ENCODE measurements around the gene ZSCAN5A.
"Not testable (repeated sequence)": the region's sequence is repeated elsewhere in the genome, so short reads cannot be mapped to it uniquely, and the experiment has no call there.

Gene ZSCAN5A, protein sequence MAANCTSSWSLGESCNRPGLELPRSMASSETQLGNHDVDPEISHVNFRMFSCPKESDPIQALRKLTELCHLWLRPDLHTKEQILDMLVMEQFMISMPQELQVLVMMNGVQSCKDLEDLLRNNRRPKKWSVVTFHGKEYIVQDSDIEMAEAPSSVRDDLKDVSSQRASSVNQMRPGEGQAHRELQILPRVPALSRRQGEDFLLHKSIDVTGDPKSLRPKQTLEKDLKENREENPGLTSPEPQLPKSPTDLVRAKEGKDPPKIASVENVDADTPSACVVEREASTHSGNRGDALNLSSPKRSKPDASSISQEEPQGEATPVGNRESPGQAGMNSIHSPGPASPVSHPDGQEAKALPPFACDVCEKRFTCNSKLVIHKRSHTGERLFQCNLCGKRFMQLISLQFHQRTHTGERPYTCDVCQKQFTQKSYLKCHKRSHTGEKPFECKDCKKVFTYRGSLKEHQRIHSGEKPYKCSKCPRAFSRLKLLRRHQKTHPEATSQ

DNA sequence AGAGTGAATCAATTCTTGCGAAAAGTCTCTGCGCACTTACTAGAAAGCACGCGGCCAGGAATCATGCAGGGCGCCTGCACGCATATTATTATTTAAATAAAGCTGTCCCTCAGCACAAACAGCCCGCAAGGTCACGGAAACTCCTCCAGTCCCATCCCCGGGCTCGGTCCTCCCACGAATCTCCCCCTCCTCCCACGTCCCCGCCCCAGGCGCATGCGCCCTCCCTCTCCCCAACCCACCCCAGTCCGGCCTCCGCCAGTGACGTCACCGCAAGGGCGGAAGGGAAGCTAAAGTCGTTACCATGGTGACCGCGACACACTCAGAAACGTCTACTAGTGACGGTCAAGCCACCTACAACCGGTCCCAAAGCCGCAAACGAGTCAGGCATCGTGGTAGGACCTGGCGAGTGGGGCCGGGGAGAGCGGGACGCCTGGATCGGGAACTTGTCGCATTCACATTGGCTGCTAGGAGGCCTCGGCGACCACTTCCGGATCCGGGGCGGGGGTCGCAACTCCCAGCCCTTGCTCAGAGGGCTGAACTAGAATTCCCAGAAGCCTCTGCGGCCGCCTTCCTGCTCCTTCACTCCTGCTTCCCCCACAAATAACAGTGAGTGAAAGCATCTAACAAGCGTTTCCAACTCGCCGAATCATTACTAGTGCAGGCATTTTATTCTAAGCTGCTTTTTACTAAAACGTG, at the start of gene ZSCAN5A:
Gene ZSCAN5A (minus strand): TSS at position 459 of the 696 bp plus-strand sequence. CDS start 89,793 bp downstream, outside the sequence.
- in situ Hi-C loops (cut with HindIII; ENCODE audit: low sequenced_read_pairs): no loop called here

DNA sequence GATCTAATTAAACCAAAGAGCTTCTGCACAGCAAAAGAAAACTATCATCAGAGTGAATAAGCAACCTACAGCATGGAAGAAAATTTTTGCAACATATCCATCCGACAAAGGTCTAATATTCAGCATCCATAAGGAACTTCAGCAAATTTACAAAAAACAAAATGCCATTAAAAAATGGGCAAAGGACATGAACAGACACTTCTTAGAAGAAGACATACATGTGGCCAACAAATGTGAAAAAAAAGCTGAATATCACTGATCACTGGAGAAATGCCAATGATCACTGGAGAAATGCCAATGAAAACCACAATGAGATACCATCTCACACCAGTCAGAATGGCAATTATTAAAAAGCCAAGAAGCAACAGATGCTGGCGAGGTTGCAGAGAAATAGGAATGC, 46.2 kb upstream of the ZSCAN5A start:
- in situ Hi-C loops (cut with HindIII; ENCODE audit: low sequenced_read_pairs): no loop called here

DNA sequence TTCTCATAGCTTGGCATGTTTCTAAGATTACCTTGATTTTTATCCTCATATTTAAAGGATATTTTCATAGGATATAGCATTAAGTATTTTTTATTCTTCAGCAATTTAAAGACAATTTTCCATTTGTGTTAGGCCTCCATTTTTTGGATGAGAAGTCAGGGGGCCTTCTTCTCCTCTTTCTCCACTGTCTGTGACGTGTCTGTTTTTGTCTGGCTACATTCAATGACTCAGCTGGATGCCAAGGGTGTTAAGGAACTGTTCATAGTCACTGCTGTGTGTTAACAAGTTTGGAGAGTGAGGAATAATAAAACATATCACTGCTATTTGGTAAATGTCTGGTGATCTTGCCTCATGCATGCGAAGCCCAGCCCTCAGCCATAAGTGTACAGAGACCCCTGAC, 42.3 kb upstream of the ZSCAN5A start:
- in situ Hi-C loops (cut with HindIII; ENCODE audit: low sequenced_read_pairs): no loop called here

DNA sequence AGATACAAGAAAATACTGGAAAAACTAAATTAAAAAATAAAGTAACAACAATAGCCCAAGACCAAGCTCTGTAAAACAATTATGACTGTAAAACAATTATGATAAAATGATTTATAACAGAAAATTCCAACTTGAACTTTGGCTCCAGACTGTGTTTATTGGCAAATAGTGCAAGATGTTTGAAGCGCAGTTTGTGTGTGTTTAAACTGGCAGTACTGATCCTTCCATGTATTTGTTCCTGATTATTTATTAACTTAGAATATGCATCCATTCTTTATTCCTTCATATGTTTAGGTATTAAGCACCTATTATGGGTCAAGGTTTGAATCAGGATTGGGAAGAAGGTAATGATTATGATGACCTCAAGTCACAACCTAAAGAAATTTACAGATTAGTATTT, 40.9 kb upstream of the ZSCAN5A start:
- in situ Hi-C loops (cut with HindIII; ENCODE audit: low sequenced_read_pairs): no loop called here

DNA sequence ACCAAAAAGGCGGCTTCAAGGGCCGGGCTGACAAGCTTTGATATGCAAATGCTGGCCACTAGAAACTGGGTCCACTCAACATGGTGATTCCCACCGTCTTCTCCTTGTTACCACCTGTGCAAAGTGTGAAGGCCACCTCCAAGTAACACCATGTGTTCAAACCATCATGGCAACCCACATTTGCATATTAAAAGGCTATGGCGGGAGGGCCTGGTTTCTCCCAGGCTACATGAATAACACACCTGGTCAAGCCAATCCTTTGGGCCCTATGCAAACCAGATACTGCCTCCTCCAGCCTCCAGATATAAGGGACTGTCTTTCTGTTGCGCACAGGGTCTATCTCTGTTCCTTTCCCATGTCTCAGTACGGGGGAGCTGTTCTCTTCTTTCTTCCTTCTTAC, 36.6 kb upstream of the ZSCAN5A start:
- in situ Hi-C loops (cut with HindIII; ENCODE audit: low sequenced_read_pairs): no loop called here

DNA sequence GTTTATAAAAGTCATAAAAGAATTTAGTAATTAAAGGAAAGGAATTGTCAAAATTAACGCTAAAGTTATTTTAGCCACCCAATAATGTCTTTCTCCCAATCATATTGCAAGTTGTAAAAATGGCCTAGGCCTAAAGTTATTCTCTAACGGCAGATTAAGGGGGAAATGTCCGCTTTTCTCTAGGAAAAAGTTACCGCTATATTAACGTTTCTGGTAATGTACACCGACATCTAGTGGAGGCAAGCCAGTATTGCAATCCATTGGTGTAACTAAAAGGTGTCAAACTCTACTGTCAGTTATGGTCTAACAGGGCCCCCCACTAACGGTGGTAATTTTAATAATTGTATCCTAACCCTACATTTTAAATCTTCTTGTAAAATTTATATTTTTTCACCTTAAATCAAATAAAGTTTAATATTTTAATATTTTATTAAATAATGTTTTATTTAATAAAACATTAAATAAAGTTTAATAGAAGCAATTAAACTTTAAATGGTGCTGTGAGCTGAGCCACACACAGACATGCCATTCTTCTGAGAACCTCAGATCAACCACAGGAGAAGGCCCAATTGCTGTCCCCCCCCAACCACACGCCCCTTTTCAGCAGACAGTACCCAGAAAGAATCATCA, 35.9 kb upstream of the ZSCAN5A start:
- in situ Hi-C loops (cut with HindIII; ENCODE audit: low sequenced_read_pairs): no loop called here

DNA sequence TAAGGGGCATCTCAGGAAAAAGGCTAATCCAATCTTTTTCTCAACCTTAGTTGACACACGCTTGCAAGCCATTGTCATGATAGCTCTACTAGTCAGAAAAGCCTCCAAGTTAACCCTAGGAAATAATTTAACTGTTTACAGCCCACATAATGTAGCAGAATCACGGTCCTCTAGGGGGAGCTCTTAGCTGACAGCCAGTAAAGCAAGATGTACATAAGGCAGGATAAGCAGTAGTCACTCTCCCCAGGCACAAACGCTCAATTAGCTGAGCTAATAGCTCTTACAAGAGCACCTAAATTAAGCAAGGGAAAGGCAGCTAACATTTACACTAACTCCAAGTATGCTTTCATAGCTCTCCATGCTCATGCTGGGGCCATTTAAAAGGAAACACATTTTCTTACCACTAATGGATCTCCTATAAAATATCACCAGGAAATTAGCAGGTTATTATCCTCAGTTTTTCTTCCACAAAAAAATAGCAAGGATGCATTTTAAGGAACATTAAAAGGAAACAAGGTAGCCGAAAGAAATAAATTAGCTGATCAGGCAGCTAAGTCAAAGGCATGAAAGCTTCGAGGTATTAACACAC, 33.7 kb upstream of the ZSCAN5A start:
- in situ Hi-C loops (cut with HindIII; ENCODE audit: low sequenced_read_pairs): no loop called here

DNA sequence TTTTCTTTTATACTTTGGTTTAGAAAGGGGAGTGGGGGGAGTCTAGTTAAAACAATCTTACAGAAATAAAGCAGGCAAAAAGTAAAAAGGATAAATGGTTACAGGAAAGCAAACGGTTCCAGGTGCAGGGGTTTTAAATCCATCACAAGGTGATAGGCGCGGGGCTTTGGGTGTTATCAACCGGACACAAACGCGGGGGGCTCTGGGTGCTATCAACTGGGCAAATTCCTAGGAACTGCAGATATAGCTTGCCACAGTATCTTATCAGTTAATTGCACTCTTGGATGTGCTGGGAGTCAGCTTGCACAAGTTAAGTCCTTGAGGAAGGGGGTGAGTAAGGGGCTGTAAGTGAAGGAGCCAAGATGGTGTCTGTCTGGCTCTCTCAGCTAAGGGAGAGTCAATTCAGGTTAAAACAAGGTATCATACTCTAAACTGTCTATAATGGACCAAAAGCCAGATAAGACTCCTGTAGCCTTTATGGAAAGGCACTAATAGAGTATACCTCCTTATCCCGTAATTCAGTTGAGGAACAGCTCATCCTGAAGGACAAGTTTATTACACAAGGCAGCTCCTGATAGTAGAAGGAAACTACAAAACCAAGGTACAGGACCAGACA, 32.6 kb upstream of the ZSCAN5A start:
- in situ Hi-C loops (cut with HindIII; ENCODE audit: low sequenced_read_pairs): no loop called here

DNA sequence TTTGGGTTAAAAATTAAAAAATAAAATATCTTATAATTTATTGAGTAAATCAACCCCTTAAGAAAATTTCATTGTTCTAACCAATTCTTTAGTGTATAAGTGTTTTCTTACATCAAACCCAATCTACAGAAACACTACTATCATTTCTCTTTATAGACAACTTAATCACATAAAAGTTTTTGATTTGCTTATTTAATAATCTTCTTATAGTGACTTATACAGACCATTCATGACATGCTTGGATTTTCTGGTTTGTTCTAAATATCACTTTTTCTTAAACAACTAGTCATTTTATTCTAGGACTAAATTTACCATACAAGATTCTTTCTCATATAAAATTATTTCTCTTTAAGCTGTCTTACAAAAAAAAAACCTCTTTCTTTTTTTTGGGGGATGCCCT, 27.3 kb upstream of the ZSCAN5A start:
- in situ Hi-C loops (cut with HindIII; ENCODE audit: low sequenced_read_pairs): no loop called here

DNA sequence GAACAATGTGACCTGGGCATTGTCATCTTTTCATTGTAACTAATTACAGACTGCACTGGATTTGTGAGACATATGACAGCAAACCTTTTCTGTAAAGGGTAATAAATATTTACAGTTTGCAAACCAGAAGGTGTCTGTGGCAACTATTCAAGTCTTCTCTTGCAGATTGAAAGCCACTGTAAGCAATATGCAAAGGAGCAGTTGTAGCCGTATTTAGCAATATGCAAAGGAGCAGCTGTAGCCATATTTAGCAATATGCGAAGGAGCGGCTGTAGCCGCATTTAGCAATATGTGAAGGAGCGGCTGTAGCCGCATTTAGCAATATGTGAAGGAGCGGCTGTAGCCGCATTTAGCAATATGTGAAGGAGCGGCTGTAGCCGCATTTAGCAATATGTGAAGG, 24.4 kb upstream of the ZSCAN5A start:
- in situ Hi-C loops (cut with HindIII; ENCODE audit: low sequenced_read_pairs): not testable (repeated sequence)

DNA sequence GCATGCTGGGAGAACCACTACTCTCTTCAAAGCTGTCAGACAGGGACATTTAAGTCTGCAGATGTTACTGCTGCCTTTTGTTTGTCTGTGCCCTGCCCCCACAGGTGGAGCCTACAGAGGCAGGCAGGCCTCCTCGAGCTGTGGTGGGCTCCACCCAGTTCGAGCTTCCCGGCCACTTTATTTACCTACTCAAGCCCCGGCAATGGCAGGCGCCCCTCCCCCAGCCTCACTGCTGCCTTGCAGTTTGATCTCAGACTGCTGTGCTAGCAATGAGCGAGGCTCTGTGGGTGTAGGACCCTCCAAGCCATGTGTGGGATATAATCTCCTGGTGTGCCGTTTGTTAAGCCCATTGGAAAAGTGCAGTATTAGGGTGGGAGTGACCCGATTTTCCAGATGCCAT, 22.4 kb upstream of the ZSCAN5A start:
- in situ Hi-C loops (cut with HindIII; ENCODE audit: low sequenced_read_pairs): not testable (repeated sequence)

DNA sequence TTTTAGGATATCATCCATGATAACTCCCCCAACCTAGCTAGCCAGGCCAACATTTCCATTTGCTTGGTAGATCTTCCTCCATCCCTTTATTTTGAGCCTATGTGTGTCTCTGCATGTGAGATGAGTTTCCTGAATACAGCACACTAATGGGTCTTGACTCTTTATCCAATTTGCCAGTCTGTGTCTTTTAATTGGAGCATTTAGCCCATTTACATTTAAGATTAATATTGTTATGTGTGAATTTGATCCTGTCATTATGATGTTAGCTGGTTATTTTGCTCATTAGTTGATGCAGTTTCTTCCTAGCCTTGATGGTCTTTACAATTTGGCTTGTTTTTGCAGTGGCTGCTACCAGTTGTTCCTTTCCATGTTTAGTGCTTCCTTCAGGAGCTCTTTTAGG, 20.7 kb upstream of the ZSCAN5A start:
- in situ Hi-C loops (cut with HindIII; ENCODE audit: low sequenced_read_pairs): not testable (repeated sequence)

DNA sequence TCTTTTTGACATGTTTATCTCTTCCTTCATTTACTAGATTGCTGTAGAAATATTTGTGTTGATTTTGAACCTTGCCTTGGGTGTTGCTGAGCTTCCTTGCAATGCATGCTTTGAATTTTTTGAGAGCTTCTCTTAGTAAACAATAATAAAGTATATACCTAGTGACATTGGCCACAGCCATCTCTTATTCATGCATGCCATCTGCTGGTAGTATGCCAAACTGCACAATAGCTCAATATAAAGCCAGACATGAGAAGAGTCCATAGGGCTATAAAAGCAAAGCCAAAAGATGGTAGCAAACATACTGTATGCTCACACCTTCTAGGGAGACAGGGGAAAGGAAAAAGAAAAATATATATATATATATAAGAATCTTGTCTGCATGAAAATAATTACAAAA, 18.9 kb upstream of the ZSCAN5A start:
- in situ Hi-C loops (cut with HindIII; ENCODE audit: low sequenced_read_pairs): no loop called here

DNA sequence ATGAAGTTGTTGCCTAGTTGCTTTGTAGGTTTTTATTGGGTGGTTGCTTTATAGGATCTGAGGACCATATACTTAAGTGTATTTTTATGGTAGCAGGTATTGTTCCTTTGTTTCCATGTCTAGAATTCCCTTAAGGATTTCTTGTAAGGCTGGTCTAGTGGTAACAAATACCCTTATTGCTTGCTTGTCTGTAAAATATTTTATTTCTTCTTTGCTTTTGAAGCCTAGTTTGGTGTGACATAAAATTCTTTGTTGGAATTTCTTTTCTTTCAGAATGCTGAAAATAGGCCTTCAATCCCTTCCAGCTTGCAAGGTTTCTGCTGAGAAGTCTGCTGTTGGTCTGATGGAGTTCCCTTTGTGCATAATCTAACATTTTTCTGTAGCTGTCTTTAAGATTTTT, 18.1 kb upstream of the ZSCAN5A start:
- in situ Hi-C loops (cut with HindIII; ENCODE audit: low sequenced_read_pairs): no loop called here

DNA sequence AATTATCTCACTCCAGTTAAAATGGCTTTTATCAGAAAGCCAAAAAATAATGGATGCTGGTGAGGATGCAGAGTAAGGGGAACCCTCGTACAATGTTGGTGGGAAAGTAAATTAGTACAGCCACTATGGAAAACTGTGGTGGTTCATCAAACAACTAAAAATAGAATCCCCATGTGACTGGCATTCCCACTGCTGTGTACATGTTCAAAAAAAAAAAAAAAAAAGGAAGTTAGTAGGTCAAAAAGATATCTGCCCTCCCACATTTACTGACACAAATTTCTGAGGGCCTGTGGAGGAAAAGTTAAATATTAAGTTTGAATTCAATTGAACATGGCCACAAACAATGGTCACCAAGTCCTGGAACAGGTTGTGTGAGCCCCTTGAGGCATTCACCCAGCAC, 9.8 kb upstream of the ZSCAN5A start:
- in situ Hi-C loops (cut with HindIII; ENCODE audit: low sequenced_read_pairs): no loop called here

DNA sequence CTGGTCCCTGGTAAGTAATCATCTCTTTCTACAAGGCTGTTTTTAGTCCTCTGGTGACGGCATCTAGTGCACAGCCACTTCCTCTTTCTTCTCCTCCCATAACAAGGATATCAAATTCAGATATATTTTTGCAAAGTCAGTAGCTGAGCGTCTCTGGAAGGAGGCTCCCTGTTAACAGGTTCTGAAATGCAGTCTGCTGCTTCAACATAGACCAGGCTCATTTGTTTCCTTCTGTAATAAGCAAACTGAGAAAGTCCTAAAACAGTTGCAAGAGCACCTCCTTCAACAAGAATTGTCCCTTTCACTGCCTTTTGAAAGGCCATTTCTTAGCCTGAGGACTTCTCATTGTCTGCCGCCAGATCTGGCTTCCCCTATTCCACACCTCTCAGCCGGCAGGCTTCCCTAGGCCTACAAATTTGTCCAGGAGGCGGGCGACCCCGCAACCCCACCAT, 7.4 kb upstream of the ZSCAN5A start:
- in situ Hi-C loops (cut with HindIII; ENCODE audit: low sequenced_read_pairs): no loop called here

DNA sequence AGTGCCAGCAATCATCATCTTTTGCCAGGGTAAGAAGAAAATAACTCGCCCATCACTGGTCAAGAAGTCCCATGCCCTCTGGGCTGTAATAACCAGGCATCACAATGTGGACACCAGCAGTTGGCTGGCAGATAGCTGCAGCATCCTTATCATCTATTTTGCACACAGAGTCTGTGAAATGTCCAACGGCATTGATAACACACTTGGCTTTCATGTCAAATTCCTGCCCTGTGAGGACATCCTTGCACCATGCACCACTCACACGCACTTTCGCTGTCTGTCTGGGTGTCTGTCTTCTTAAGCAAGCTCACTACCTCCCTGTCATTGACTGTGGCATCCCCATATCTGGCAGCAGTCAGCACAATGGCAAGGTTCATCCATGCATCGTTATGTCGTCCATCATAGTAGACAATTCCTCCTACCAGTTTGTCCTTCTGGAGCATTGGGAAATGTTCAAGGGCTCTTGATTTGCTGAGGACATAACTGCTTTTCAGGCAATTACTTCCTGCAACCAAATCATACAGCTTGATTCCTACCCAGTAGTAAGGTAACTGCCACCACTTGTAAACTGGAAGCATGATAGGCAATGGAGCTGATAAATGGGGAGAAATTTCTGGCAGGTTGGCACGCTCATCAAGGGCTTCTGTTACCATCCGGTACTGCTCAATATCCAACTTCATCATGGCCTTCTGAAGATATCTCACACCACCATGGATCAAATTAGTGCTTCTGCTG, 6.8 kb upstream of the ZSCAN5A start:
- in situ Hi-C loops (cut with HindIII; ENCODE audit: low sequenced_read_pairs): no loop called here

DNA sequence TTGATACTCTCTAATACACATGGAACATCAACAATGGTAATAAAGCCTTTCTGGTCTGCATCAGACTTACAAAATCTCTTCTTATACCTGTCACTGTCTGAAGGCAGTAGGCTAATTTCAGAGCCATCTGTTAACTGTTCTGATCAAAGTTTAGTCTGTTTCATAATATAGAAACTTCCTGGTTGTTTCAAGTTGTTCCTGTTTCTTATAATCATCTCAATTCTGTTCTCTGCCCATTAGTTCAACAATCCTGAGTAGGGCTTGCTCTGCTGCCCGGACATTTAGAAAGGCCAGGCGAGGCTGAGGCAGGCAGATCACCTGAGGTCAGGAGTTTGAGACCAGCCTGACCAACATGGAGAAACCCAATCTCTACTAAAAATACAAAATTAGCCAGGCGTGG, 5.4 kb upstream of the ZSCAN5A start:
- in situ Hi-C loops (cut with HindIII; ENCODE audit: low sequenced_read_pairs): no loop called here

DNA sequence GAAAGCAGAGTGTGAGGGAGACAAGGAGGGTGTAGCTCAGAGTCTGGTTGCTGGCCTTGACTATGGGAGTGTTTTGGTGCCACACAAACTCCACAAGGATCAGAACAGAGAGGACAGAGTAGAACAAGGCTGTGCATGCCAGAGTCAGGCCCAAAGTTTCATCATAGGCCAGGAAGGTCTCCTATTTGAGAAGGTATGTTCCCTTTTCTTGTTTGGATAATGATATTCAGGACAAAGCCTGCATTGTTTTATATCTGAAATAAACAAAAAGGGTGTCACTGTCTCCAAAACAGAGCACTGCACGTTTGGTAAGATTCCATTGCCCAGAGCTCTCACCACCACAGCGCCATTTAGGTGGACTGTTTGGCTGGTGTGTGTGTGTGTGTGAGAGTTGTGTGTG, 3.1 kb upstream of the ZSCAN5A start:
- in situ Hi-C loops (cut with HindIII; ENCODE audit: low sequenced_read_pairs): no loop called here

DNA sequence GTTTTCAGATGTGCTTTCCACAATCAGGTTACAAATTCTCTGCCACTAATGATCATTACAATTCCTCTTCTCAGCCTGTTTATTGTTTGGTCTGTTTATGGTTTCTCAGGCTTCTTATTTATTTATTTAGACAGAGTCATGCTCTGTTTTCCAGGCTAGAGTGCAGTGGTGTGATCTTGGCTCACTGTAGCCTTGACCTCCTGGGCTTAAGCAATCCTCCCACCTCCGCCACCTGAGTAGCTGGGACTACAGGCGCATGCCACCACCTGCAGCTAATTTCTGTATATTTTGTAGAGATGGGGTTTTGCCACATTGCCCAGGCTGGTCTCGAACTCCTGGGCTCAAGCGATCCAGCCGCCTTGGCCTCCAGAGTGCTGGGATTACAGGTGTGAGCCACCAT, 2.1 kb upstream of the ZSCAN5A start:
- in situ Hi-C loops (cut with HindIII; ENCODE audit: low sequenced_read_pairs): no loop called here

Data from DLD1 (cell line).